Fibroblast of skin of right quadriceps (primary cell): Measurements from ENCODE around the gene MAZ.
"Not testable (repeated sequence)": the region's sequence is repeated elsewhere in the genome, so short reads cannot be mapped to it uniquely, and the experiment has no call there.

Experiments used
- DNase-seq: peaks from one replicate; pipeline ENCODE4 v3.0.0-alpha.2; 2013

MAZ gene

GRCh38 chr16:29825145-29826044, 19.1 kb downstream of the MAZ start:
- DNase-seq = peak; percentile 80

- no peak for DNase-seq
These were observed 20.0 kb downstream of the MAZ start for GRCh38 chr16:29826342-29826695.

GRCh38 chr16:29830774-29831173, 24.4 kb downstream of the MAZ start:
- no peak for DNase-seq

GRCh38 chr16:29831490-29831889, 25.2 kb downstream of the MAZ start:
- DNase-seq = no peak

GRCh38 chr16:29833219-29833618, 26.9 kb downstream of the MAZ start:
- DNase-seq = not testable (repeated sequence)

- no peak for DNase-seq
These were observed 27.8 kb downstream of the MAZ start for GRCh38 chr16:29834079-29834478.

- DNase-seq = no peak
These were observed 29.6 kb downstream of the MAZ start for GRCh38 chr16:29835926-29836325.

GRCh38 chr16:29836623-29837022, 30.3 kb downstream of the MAZ start:
- no peak for DNase-seq

GRCh38 chr16:29837841-29838240, 31.5 kb downstream of the MAZ start:
- no peak for DNase-seq

GRCh38 chr16:29839822-29840221, 33.5 kb downstream of the MAZ start:
- DNase-seq = no peak

GRCh38 chr16:29840240-29840639, 33.9 kb downstream of the MAZ start:
- no peak for DNase-seq

GRCh38 chr16:29841631-29842030, 35.3 kb downstream of the MAZ start:
- DNase-seq = no peak

- no peak for DNase-seq
These were observed 36.5 kb downstream of the MAZ start for GRCh38 chr16:29842732-29843346.

- no peak for DNase-seq
These were observed 37.6 kb downstream of the MAZ start for GRCh38 chr16:29843931-29844330.

- no peak for DNase-seq
These were observed 38.4 kb downstream of the MAZ start for GRCh38 chr16:29844575-29845331.

GRCh38 chr16:29845656-29846055, 39.3 kb downstream of the MAZ start:
- no peak for DNase-seq

GRCh38 chr16:29848420-29849297, 42.3 kb downstream of the MAZ start:
- DNase-seq = peak; percentile 54

- no peak for DNase-seq
These were observed 43.2 kb downstream of the MAZ start for GRCh38 chr16:29849505-29849904.

GRCh38 chr16:29850998-29851397, 44.7 kb downstream of the MAZ start:
- DNase-seq = no peak

GRCh38 chr16:29852654-29853053, 46.3 kb downstream of the MAZ start:
- peak; percentile 75 for DNase-seq

GRCh38 chr16:29854520-29855100, 48.3 kb downstream of the MAZ start:
- no peak for DNase-seq

GRCh38 chr16:29857133-29857760, 50.9 kb downstream of the MAZ start:
- peak; percentile 43 for DNase-seq
